Activated CD8-positive, alpha-beta memory T cell treated with anti-CD3 and anti-CD28 coated beads, Interleukin-2, amount 10 ng/mL, durations not matched to agents 7 days and 5 days (primary cell): ENCODE data around the gene RB1. TPM values are rescaled to one million over a fixed set of nuclear protein-coding genes. Genes with fewer than 3 reads are reported as not detected.

ENCODE experiments used
- ATAC-seq: fragments of 150-1000 bp; cut with Tn5 transposase; one replicate; pipeline ENCODE4 v1.10.0; 2021; ENCODE audit warnings: moderate library complexity
- CTCF ChIA-PET: fragments of 350-600 bp; sonication (Branson Sonifier 250); formaldehyde crosslinking; loops from one replicate; lab custom pipeline; 2021; ENCODE audit warnings: antibody characterized with exemption; lab: Charles Lee
- DNase-seq: peaks from one replicate; pipeline ENCODE4 v3.0.0-alpha.2; 2020
- H3K27ac Mint-ChIP-seq: one replicate; pipeline ENCODE4 v1.8.0; 2021; ENCODE audit warnings: mild to moderate bottlenecking, mixed read lengths
- H3K27me3 Mint-ChIP-seq: one replicate; pipeline ENCODE4 v1.8.0; 2021; ENCODE audit warnings: mixed read lengths
- H3K36me3 Mint-ChIP-seq: one replicate; pipeline ENCODE4 v1.8.0; 2021; ENCODE audit warnings: mild to moderate bottlenecking, mixed read lengths
- H3K4me1 Mint-ChIP-seq: one replicate; pipeline ENCODE4 v1.8.0; 2021; ENCODE audit warnings: mixed read lengths
- H3K4me3 Mint-ChIP-seq: one replicate; pipeline ENCODE4 v1.8.0; 2021; ENCODE audit warnings: mild to moderate bottlenecking, moderate library complexity, mixed read lengths
- H3K9me3 Mint-ChIP-seq: one replicate; pipeline ENCODE4 v1.8.0; 2022; ENCODE audit warnings: low read depth, mixed read lengths
- total RNA-seq, 2 experiments: library from RNA; stranded (reverse); gene quantifications; one replicate each; pipeline ENCODE4 v1.2.3, GENCODE V29; 2021

The RB1 gene
- total RNA-seq, 2 experiments from 2014 or later = 49.2 to 55.7 TPM

DNA sequence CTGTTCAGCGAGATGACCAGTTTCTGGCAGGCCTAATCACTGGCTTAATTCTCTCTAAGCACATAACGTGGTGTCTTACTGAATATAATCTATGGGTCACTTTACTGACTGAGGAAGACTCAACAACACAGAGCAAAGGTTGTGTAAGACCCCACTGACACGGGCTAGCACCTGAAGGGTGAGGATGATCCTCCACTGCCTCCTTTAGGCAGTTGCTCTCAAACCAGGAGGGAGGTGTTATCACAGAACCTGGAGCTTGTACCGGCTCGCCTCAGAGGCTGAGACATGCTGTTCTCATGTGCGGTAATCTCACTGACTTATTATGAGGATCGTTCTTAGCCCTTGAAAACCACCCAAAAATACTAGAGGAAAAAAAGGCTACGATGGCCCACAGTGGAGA lies 201.1 kb downstream of the RB1 start:
- Mint-ChIP-seq H3K9me3 (no peaks in the 10 kb centered on the region), H3K4me1 (peaks cover 81% of the 10 kb centered on the region), H3K4me3 (no peak overlapping the region), H3K27ac (peak overlapping the region; percentile 98), H3K27me3 (no peaks in the 10 kb centered on the region), H3K36me3 (peaks cover 74% of the 10 kb centered on the region)
- CTCF ChIA-PET = interaction anchor here (0.8 to 2.8 kb wide), 7 partner anchors 9 to 76 kb away, joined by 3 to 19 read pairs (median 5); no protein-coding TSS in a partner anchor
- no peak for ATAC-seq
- no peak for DNase-seq

DNA sequence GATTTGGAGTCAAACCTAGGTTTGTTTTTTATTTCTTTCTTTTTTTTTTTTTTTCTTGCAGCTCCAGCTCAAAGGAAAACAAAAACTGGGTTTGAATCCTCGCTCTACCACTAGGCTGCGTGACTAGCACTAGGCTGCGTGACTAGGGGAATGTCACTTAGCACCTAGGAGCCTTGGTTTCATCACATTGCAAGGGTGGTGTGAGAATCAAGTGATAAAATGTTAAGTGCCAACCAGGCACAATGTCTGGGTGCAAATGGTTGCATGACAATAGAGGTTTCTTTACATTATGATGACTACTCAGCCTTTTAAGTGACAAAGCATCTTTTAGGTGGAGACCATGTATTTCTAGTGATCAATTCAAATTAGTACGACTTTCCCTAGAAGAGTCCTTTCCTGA lies 201.5 kb downstream of the RB1 start:
- Mint-ChIP-seq H3K27ac (peak overlapping the region; percentile 98), H3K9me3 (no peaks in the 10 kb centered on the region), H3K4me3 (peak overlapping the region; percentile 14), H3K27me3 (no peaks in the 10 kb centered on the region), H3K36me3 (peaks cover 73% of the 10 kb centered on the region), H3K4me1 (peaks cover 81% of the 10 kb centered on the region)
- DNase-seq (peak; percentile 55), ATAC-seq (peak; percentile 46)
- CTCF ChIA-PET = interaction anchor here (0.8 to 2.8 kb wide), 10 partner anchors 9 to 80 kb away, joined by 3 to 19 read pairs (median 3); no protein-coding TSS in a partner anchor

DNA sequence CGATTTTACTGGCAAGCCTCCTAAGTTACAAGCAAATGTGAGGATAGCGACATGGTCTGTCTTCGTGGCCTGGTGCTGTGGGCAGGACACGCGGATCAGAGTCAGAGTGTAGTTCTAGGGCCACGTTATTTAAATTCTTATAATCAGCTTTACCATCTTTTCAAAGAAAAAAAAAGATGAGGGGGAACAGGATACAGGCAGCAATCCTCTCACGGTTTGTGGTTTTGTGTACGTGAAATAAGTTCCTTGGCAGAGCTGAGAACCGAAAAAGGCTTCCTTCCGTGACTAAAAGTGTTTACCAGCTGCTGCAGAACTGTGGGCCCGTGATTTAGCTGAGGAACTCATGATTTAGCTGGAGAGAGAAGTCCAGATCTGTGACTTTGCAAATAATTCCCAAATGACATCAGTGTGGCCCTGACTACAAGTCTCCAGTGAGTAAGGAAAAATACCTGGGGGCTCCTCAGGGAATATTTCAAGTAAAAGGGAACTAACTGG lies 202.1 kb downstream of the RB1 start:
- ATAC-seq = peak; percentile 83
- peak overlapping the region; percentile 98 for H3K27ac Mint-ChIP-seq
- CTCF ChIA-PET = interaction anchor here (1.0 to 2.8 kb wide), 8 partner anchors 10 to 79 kb away, joined by 3 to 19 read pairs (median 4); no protein-coding TSS in a partner anchor

DNA sequence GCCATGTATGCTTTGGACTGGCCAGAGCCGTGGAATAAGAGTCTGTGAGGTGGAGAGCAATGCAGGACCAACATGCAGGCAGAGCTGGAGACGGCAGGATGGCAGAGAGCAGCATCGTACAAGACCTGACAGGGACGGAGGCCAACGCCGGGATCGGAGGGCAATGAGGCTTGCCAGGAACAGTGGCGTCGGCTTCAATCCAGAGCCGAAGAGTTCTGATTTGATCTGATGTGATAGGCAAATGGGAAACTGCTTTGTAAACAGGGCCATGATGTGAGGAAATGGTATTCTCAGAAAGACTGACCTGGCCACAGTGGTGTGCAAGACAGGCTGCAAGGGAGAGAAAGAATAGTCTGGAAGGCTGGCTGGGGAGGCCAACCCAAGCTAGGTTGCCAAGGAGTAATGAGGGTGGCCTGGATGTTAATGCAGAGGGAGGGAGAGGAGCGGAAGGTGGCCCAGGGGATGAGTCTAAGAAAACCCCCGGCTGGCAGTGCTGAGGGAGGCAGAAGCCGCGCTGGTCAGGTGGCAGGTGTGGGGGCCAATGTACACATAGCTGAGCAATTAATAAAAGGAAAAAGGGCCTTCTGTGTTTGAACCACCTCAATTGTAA lies 202.6 kb downstream of the RB1 start:
- Mint-ChIP-seq H3K27ac (peak overlapping the region; percentile 98), H3K4me1 (peaks cover 79% of the 10 kb centered on the region), H3K9me3 (no peaks in the 10 kb centered on the region), H3K36me3 (peaks cover 68% of the 10 kb centered on the region), H3K4me3 (peak overlapping the region; percentile 7), H3K27me3 (no peaks in the 10 kb centered on the region)
- CTCF ChIA-PET = interaction anchor here (1.0 to 2.8 kb wide), 7 partner anchors 10 to 78 kb away, joined by 3 to 19 read pairs (median 3); no protein-coding TSS in a partner anchor
- DNase-seq (no peak), ATAC-seq (no peak)

More for the DNA sequence above, 202.1 kb downstream of the RB1 start:
- Mint-ChIP-seq H3K9me3 (no peaks in the 10 kb centered on the region), H3K4me3 (peak overlapping the region; percentile 7), H3K27me3 (no peaks in the 10 kb centered on the region), H3K36me3 (peaks cover 71% of the 10 kb centered on the region), H3K4me1 (peaks cover 83% of the 10 kb centered on the region)
- DNase-seq = peak; percentile 83

DNA sequence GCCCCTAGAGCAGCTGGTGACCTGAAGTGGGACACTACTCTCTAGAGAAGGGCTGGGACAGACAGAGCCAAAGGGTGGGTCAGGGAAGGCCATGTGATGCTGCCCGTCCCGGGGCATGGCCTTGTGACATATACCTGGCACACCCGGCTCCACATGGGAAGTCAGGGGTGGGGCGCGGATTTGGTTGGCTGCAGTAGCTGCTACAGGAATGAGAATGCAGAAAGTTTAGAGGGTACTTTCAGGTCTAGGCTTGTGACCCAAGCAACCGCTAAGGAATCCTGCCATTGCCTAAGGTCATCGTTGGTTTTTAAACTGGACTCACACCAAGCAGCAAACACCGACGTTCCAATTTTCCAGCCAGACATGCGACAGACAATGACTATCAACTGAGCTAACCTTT lies 203.5 kb downstream of the RB1 start:
- peaks cover 68% of the 10 kb centered on the region for H3K36me3 Mint-ChIP-seq
- ATAC-seq = no peak
- H3K4me3 Mint-ChIP-seq = no peak overlapping the region
- peak overlapping the region; percentile 98 for H3K27ac Mint-ChIP-seq
- DNase-seq = no peak
- H3K9me3 Mint-ChIP-seq = no peaks in the 10 kb centered on the region
- H3K27me3 Mint-ChIP-seq = no peaks in the 10 kb centered on the region
- CTCF ChIA-PET = interaction anchor here (0.7 to 1.4 kb wide), 4 partner anchors 11 to 73 kb away, joined by 3 to 4 read pairs (median 4); no protein-coding TSS in a partner anchor
- H3K4me1 Mint-ChIP-seq = peaks cover 73% of the 10 kb centered on the region

DNA sequence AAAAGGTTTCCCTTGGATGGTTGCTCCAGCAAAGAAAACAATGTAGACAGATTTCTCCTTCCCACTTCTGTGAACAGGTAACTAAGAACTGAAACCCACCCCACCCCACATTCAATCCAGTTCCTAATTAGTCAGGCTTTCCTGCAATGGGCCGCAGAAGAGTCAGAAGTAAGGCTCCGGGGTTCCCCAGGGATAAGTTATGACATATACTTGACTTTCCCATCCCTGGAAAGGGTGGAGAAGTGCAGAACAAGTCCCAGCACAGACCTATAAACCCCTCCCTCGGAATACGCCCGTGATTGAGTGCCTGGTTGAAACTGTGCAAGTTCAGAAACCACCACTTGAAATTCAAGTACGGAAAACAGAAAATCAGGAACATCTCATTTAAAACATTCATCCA lies 204.5 kb downstream of the RB1 start:
- CTCF ChIA-PET = interaction anchor here (1.0 kb wide), 1 partner anchor 72 kb away, joined by 4 read pairs; no protein-coding TSS in a partner anchor
- no peaks in the 10 kb centered on the region for H3K27me3 Mint-ChIP-seq
- H3K36me3 Mint-ChIP-seq = peaks cover 70% of the 10 kb centered on the region
- H3K9me3 Mint-ChIP-seq = no peaks in the 10 kb centered on the region
- DNase-seq (no peak), ATAC-seq (no peak)
- peaks cover 66% of the 10 kb centered on the region for H3K4me1 Mint-ChIP-seq
- H3K27ac Mint-ChIP-seq = no peak overlapping the region
- H3K4me3 Mint-ChIP-seq = no peak overlapping the region

DNA sequence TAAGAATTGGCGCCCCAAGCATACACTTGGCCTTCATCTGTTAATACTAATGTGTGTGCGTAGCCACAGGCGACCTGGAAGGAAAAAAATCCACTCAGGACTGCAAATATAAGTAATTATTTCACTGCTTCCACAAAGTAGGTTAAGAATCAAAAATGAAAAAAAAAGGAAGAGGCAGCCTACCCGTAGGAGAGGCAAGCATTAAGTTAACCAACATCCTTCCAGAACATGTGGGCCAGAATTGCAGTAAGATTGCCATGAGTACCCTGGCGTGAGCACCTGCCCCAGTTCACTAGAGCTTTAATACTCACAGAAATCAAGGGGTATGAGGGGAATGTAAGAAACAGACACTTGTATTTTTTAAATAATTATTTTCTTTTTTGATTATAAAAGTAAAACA lies 207.1 kb downstream of the RB1 start:
- DNase-seq (no peak), ATAC-seq (no peak)
- H3K9me3 Mint-ChIP-seq = no peaks in the 10 kb centered on the region
- peaks cover 40% of the 10 kb centered on the region for H3K4me1 Mint-ChIP-seq
- H3K27ac Mint-ChIP-seq = no peak overlapping the region
- H3K36me3 Mint-ChIP-seq = peaks cover 68% of the 10 kb centered on the region
- CTCF ChIA-PET = interaction anchor here (1.3 to 2.2 kb wide), 3 partner anchors 14 to 69 kb away, joined by 3 to 9 read pairs (median 3); no protein-coding TSS in a partner anchor
- H3K4me3 Mint-ChIP-seq = no peak overlapping the region
- H3K27me3 Mint-ChIP-seq = no peaks in the 10 kb centered on the region

DNA sequence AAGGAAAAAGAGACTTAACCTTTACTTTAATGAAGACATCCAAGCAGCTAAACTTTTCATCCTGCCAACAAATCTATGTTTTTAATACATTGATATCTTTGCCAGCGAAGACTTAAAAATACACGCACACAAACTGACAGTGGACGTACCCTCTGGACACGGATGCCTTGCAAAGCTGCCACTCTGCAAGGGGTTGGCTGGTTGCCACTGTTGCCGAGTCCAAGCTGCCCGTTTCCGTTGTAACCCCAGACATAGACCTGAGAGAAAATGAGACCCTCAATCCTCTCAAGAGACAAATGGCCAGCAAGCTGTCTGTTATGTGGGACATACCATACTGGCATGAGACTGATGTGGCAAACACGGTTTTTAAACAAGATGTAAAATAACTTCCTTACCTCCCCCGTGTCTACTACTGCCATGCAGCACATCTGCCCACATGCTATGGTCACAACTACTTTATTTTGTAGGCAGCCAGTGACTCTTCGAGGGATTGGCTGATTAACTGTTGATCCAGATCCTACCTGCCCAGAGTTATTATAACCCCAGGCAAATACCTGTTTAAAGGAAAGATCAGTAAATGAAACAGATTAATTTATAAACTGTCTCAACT lies 208.2 kb downstream of the RB1 start:
- H3K27me3 Mint-ChIP-seq = no peaks in the 10 kb centered on the region
- DNase-seq (no peak), ATAC-seq (no peak)
- peaks cover 30% of the 10 kb centered on the region for H3K4me1 Mint-ChIP-seq
- no peak overlapping the region for H3K27ac Mint-ChIP-seq
- H3K9me3 Mint-ChIP-seq = no peaks in the 10 kb centered on the region
- no peak overlapping the region for H3K4me3 Mint-ChIP-seq
- peaks cover 65% of the 10 kb centered on the region for H3K36me3 Mint-ChIP-seq
- CTCF ChIA-PET = interaction anchor here (1.3 to 1.6 kb wide), 2 partner anchors 15 to 18 kb away, joined by 3 read pairs; no protein-coding TSS in a partner anchor

DNA sequence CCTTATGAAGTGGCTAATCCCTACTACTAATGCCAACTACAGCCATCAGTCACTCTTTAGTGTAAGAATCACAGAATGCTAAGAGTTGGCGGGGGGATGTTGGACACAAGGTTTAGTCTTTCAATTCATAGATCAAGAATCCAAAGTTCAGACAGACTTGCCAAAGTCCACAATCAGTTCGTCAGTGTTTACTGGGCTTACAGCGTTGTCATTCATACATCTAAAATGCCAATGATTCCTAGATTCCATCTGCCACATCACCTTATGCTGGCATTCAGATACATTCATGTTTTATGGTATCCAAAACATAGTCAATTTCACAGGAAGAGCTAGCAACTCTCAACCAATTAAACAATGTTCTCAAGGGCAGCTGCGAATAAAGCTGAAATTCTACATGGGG lies 211.2 kb downstream of the RB1 start:
- DNase-seq (no peak), ATAC-seq (no peak)
- no peak overlapping the region for H3K27ac Mint-ChIP-seq
- H3K4me1 Mint-ChIP-seq = peaks cover 10% of the 10 kb centered on the region
- no peak overlapping the region for H3K4me3 Mint-ChIP-seq
- CTCF ChIA-PET = no interaction called here
- H3K36me3 Mint-ChIP-seq = peaks cover 62% of the 10 kb centered on the region
- H3K27me3 Mint-ChIP-seq = no peaks in the 10 kb centered on the region
- H3K9me3 Mint-ChIP-seq = no peaks in the 10 kb centered on the region

DNA sequence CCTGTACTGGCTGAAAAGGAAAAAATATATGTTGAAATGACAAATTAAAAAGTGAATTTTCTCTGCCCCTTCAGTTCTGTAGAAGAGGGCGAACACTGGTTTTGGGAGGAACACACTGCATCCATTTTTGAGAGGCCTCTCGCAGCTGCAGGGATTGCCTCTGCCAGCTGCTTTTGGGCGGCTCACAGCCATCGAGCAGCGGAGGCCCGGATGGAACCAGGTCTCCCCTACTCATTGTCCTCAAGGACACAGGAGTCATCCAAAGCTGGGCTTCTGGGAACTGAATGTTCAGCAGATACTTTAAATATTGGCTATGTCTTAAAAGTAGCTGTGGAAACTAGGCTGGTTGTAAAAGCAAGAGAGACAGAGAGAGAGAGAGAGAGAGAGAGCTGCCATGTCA lies 212.2 kb downstream of the RB1 start:
- DNase-seq (no peak), ATAC-seq (no peak)
- H3K4me3 Mint-ChIP-seq = no peak overlapping the region
- CTCF ChIA-PET = interaction anchor here (1.0 kb wide), 1 partner anchor 10 kb away, joined by 3 read pairs; no protein-coding TSS in a partner anchor
- H3K27me3 Mint-ChIP-seq = no peaks in the 10 kb centered on the region
- no peak overlapping the region for H3K27ac Mint-ChIP-seq
- H3K36me3 Mint-ChIP-seq = peaks cover 64% of the 10 kb centered on the region
- peaks cover 1% of the 10 kb centered on the region for H3K4me1 Mint-ChIP-seq
- H3K9me3 Mint-ChIP-seq = no peaks in the 10 kb centered on the region

DNA sequence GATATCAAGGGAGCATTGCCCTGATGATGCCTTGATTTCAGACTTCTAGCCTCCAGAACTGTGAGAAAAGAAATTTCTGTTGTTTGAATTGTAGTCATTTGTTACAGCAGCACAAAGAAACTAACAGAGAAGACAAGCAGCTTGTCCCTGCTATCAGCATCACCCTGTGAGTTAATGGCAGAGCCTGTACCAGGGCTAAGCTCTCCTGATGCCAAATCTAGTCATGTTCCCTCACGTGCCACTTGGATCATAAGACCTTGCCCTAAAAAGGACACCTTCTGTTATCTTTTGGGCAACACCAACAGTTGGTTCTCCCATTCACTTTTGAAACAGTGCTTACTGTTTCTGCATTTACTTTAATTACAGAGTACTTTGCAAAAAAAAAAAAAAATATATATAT lies 214.5 kb downstream of the RB1 start:
- DNase-seq (no peak), ATAC-seq (no peak)
- peaks cover under 1% of the 10 kb centered on the region for H3K4me1 Mint-ChIP-seq
- no peak overlapping the region for H3K4me3 Mint-ChIP-seq
- H3K36me3 Mint-ChIP-seq = peaks cover 56% of the 10 kb centered on the region
- CTCF ChIA-PET = interaction anchor here (1.0 to 1.3 kb wide), 2 partner anchors 12 to 62 kb away, joined by 3 to 5 read pairs; no protein-coding TSS in a partner anchor
- no peaks in the 10 kb centered on the region for H3K27me3 Mint-ChIP-seq
- H3K27ac Mint-ChIP-seq = no peak overlapping the region
- H3K9me3 Mint-ChIP-seq = no peaks in the 10 kb centered on the region

DNA sequence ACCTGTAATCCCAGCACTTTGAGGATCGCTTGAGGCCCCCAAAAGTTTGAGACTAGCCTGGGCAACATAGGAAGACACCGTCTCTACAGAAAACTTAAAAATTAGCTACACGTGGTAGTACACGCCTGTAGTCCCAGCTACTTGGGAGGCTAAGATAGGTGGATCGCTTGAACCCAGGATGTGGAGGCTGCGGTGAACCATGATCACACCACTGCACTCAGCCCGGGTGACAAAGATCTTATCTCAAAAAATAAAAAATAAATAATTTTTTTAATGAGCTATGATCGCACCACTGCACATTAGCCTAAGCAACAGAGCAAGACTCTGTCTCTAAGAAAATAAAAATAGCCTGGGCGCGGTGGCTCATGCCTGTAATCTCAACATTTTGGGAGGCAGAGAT lies 222.7 kb downstream of the RB1 start:
- ATAC-seq (peak; percentile 53), DNase-seq (peak; percentile 59)
- Mint-ChIP-seq H3K9me3 (no peaks in the 10 kb centered on the region), H3K4me1 (peaks cover 46% of the 10 kb centered on the region), H3K36me3 (peaks cover 34% of the 10 kb centered on the region), H3K4me3 (no peak overlapping the region), H3K27ac (no peak overlapping the region), H3K27me3 (no peaks in the 10 kb centered on the region)
- CTCF ChIA-PET = interaction anchor here (1.2 to 2.7 kb wide), 5 partner anchors 9 to 243 kb away, joined by 3 to 8 read pairs (median 3); no protein-coding TSS in a partner anchor

DNA sequence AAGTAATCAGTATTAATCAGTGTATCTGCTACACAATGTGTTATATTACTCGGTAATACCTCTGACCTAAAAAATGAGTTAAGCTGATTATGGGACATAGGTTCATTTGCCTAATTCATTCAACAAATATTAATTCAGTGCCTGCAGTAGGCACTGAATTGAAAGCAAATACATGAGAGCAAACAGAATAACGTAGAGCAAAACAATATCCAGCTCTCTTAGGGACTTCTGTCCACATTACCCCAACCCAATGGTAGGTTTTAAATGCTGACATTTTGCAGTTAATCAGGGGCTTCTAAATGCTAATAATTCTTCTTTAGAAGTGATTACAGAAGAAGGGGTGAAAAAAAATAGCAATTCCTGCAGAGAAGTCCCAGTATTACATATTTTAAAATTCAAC lies 224.4 kb downstream of the RB1 start:
- DNase-seq (no peak), ATAC-seq (no peak)
- Mint-ChIP-seq H3K27me3 (no peaks in the 10 kb centered on the region), H3K4me3 (no peak overlapping the region), H3K36me3 (peaks cover 30% of the 10 kb centered on the region), H3K9me3 (no peaks in the 10 kb centered on the region), H3K4me1 (peaks cover 51% of the 10 kb centered on the region), H3K27ac (no peak overlapping the region)
- CTCF ChIA-PET = interaction anchor here (0.6 to 1.1 kb wide), 3 partner anchors 11 to 50 kb away, joined by 3 to 4 read pairs (median 3); no protein-coding TSS in a partner anchor
